Measurements from ENCODE around the gene FAT1.

The FAT1 gene

DNA sequence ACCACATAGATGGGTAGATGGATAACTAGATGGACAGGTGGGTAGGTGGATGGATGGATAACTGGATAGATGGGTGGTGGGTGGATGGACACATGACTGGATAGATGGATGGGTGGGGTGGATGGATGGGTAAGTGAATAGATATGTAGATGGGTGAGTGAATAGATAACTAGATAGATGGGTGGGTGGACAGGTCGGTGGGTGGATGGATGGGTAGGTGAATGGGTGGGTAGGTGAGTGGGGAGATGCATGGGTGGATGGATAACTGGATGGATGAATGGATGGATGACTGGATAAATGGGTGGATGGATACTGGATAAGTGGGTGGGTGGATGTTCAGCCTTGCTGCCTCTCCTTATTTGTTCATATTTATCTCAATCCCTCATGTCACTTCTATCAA, 116.2 kb downstream of the FAT1 start:
- DNase-seq (ENCODE audit: low read depth): no peak
- TF ChIP-seq, protein P1, sequence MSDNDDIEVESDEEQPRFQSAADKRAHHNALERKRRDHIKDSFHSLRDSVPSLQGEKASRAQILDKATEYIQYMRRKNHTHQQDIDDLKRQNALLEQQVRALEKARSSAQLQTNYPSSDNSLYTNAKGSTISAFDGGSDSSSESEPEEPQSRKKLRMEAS (IDR thresholded peaks at IDR 0.05; ENCODE audit: low read depth, low read length): no peak
- TF ChIP-seq, protein P2, sequence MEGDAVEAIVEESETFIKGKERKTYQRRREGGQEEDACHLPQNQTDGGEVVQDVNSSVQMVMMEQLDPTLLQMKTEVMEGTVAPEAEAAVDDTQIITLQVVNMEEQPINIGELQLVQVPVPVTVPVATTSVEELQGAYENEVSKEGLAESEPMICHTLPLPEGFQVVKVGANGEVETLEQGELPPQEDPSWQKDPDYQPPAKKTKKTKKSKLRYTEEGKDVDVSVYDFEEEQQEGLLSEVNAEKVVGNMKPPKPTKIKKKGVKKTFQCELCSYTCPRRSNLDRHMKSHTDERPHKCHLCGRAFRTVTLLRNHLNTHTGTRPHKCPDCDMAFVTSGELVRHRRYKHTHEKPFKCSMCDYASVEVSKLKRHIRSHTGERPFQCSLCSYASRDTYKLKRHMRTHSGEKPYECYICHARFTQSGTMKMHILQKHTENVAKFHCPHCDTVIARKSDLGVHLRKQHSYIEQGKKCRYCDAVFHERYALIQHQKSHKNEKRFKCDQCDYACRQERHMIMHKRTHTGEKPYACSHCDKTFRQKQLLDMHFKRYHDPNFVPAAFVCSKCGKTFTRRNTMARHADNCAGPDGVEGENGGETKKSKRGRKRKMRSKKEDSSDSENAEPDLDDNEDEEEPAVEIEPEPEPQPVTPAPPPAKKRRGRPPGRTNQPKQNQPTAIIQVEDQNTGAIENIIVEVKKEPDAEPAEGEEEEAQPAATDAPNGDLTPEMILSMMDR (IDR thresholded peaks at IDR 0.05; ENCODE audit: low read depth, low read length): no peak
- no peak for TF ChIP-seq MYC (IDR thresholded peaks at IDR 0.05; ENCODE audit: low read depth, low read length)
- TF ChIP-seq POLR2A (IDR thresholded peaks at IDR 0.05; ENCODE audit: extremely low read depth, insufficient read length): no peak
- no peak overlapping the region for H3K4me3 ChIP-seq (ENCODE audit: low read depth, low read length)

DNA sequence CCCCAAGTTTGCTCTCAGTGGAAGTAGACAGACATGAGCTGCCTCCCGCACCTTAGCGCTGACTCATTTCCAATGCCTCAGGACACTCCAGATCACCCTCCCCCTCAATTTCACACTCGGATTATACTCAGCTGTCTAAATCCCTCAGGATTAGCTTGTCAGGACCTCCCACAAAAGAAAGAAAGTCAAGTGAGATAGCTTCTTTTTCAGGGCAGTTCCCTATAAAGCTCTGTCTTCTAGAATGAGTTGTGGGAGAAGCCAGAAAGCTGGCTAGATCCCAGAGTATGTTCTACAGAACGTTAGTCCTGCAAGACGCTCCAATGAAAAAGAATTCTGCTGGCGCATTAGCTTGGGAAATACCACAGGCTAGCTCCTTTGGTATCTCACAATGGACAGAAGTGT, 117.1 kb downstream of the FAT1 start:
- no peak overlapping the region for H3K4me3 ChIP-seq (ENCODE audit: low read depth, low read length)
- no peak for DNase-seq (ENCODE audit: low read depth)
- no peak for TF ChIP-seq POLR2A (IDR thresholded peaks at IDR 0.05; ENCODE audit: extremely low read depth, insufficient read length)
- no peak for TF ChIP-seq MYC (IDR thresholded peaks at IDR 0.05; ENCODE audit: low read depth, low read length)
- TF ChIP-seq, protein P2 (IDR thresholded peaks at IDR 0.05; ENCODE audit: low read depth, low read length): no peak
- TF ChIP-seq, protein P1 (IDR thresholded peaks at IDR 0.05; ENCODE audit: low read depth, low read length): no peak

DNA sequence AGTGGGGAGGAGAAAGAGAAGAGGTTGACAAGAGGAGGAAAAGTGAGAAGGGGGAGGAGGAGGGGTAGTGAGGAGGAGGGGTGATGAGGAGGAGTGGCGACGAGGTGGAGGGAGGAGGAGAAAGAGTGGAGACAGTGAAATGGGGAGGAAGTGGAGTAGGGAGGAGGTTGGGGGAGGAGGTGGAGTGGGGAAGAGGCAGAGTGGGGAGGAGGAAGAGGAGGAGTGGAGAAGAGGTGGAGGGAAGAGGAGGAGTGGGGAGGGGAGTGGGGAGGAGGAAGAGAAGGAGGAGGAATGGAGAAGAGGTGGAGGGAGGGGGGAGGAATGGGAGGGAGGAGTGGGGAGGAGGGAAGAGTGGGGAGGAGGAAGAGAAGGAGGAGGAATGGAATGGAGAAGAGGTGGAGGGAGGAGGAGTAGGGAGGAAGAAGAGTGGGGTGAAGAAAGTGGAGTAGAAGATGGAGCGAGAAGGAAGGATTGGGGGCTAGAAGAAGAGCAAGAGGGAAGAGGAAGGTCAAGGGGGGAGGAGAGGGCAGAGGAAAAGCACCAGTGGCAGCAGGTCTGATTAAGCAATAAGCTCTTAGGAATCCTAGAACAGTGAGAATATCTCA, 118.3 kb downstream of the FAT1 start:
- DNase-seq (ENCODE audit: low read depth): no peak
- TF ChIP-seq, protein P2 (IDR thresholded peaks at IDR 0.05; ENCODE audit: low read depth, low read length): no peak
- TF ChIP-seq, protein P1 (IDR thresholded peaks at IDR 0.05; ENCODE audit: low read depth, low read length): no peak
- TF ChIP-seq MYC (IDR thresholded peaks at IDR 0.05; ENCODE audit: low read depth, low read length) (no peak), POLR2A (IDR thresholded peaks at IDR 0.05; ENCODE audit: extremely low read depth, insufficient read length) (no peak)
- H3K4me3 ChIP-seq (ENCODE audit: low read depth, low read length): no peak overlapping the region

DNA sequence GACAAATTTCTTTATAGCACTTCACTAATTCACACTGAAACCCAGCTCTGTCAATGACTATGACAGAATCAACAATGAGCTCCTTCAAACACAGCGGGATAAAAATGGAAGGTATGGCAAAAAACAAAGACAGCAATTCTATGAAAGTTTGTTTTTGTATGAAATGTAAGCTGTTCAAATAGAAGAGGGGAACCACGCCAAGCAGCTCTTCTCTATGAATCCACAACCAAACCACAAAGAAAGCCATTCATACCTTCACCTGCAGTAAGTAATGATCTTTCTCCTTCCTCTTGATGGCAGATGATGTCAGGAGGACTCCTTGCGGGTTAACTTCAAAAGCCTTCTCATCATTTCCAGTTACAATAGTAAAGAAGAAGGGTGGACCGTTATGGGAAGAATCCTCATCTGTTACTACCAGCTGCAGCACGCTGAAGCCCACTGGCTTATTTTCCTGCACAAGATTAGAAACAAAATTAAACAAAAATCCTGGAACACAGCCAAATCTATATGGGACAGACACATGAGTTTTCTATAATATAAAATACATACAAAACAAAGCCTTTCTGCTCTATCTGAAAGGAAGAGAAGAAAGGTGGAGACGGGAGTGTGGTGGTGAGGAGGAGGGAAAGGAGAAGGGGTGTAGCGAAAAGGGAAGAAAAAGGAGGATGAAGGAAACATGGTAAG, 119.4 kb downstream of the FAT1 start:
- TF ChIP-seq MYC (IDR thresholded peaks at IDR 0.05; ENCODE audit: low read depth, low read length): no peak
- TF ChIP-seq, protein P2 (IDR thresholded peaks at IDR 0.05; ENCODE audit: low read depth, low read length): no peak
- TF ChIP-seq, protein P1 (IDR thresholded peaks at IDR 0.05; ENCODE audit: low read depth, low read length): no peak
- TF ChIP-seq POLR2A (IDR thresholded peaks at IDR 0.05; ENCODE audit: extremely low read depth, insufficient read length): no peak
- H3K4me3 ChIP-seq (ENCODE audit: low read depth, low read length): no peak overlapping the region
- no peak for DNase-seq (ENCODE audit: low read depth)

DNA sequence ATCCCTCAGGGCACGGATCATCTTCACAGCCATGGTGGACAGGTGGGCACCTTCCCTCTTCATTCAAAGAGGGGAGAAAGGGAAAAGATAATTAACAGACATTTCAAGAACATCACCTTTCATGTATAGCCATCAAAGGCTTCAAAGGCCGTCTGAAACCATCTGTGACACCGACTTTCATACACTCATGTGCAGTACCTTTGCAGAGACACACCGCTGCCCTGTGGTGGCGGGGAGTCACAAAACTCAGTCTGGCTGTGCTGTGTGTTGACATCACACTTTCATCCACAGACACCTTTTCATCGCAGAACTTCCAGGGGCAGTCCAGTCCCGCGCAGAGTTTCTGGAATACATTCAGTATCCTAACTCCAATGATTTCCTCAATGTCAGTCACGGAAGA, 120.7 kb downstream of the FAT1 start:
- DNase-seq (ENCODE audit: low read depth): no peak
- no peak for TF ChIP-seq POLR2A (IDR thresholded peaks at IDR 0.05; ENCODE audit: extremely low read depth, insufficient read length)
- TF ChIP-seq, protein P1 (IDR thresholded peaks at IDR 0.05; ENCODE audit: low read depth, low read length): no peak
- TF ChIP-seq, protein P2 (IDR thresholded peaks at IDR 0.05; ENCODE audit: low read depth, low read length): no peak
- no peak for TF ChIP-seq MYC (IDR thresholded peaks at IDR 0.05; ENCODE audit: low read depth, low read length)
- H3K4me3 ChIP-seq (ENCODE audit: low read depth, low read length): no peak overlapping the region

Data from NB4 (cell line).